Keratinocyte (primary cell): ENCODE data around the gene PHKA1.

Experiments
- EZH2 ChIP-seq: IDR thresholded peaks from one replicate; pipeline ENCODE4 v1.6.1; 2012; ENCODE audit warnings: inconsistent platforms, mild to moderate bottlenecking, low read length, moderate library complexity
- TF ChIP-seq, protein P1 (sequence below), 3 experiments: IDR thresholded peaks in 1 of 3; conservative IDR thresholded peaks in 1 of 3; optimal IDR thresholded peaks in 1 of 3; 2 replicates in 2 of 3; 3 replicates in 1 of 3; pipeline versions ENCODE3 to v1.5.1; 2011; ENCODE audit warnings: low read length in 3 of 3, mild to moderate bottlenecking in 3 of 3, moderate library complexity in 2 of 3, control low read depth in 1 of 3, inconsistent platforms in 1 of 3; ENCODE audit not compliant: insufficient read depth in 2 of 3; ENCODE audit errors: extremely low read depth in 1 of 3

DNA sequence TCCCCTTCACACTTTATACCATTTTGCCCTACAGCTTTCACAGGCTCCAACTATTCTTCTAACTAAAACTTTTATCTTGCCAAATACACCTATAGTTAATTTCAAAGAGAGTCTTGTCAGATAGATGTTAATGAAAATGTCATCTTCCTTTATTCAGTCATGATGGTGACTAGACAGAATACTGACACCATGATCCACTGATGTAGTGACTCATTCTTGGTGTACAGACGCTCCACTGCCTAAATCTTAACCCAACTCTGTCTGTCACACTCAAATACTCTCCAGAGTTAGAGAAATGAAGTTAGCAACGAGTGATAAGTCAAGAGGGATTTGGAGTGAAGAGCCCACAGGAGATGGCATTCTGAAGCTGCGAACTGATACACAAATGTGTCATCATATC, 109.4 kb downstream of the PHKA1 start:
- TF ChIP-seq, protein P1, sequence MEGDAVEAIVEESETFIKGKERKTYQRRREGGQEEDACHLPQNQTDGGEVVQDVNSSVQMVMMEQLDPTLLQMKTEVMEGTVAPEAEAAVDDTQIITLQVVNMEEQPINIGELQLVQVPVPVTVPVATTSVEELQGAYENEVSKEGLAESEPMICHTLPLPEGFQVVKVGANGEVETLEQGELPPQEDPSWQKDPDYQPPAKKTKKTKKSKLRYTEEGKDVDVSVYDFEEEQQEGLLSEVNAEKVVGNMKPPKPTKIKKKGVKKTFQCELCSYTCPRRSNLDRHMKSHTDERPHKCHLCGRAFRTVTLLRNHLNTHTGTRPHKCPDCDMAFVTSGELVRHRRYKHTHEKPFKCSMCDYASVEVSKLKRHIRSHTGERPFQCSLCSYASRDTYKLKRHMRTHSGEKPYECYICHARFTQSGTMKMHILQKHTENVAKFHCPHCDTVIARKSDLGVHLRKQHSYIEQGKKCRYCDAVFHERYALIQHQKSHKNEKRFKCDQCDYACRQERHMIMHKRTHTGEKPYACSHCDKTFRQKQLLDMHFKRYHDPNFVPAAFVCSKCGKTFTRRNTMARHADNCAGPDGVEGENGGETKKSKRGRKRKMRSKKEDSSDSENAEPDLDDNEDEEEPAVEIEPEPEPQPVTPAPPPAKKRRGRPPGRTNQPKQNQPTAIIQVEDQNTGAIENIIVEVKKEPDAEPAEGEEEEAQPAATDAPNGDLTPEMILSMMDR (optimal IDR thresholded peaks at IDR 0.05 in 1 of 3, IDR thresholded peaks at IDR 0.05 in 1 of 3, conservative IDR thresholded peaks at IDR 0.05 in 1 of 3; ENCODE audit: extremely low read depth in 1 of 3, insufficient read depth in 2 of 3, low read length in 3 of 3) = no peak
- TF ChIP-seq EZH2 = no peak
